GM15510 (cell line): ENCODE results near the gene ITCH.

Experiments
- POLR2A ChIP-seq: IDR thresholded peaks from 3 replicates; pipeline ENCODE4 v1.6.1; 2011; ENCODE audit warnings: borderline replicate concordance; ENCODE audit not compliant: insufficient read length; ENCODE audit errors: extremely low read depth

Gene ITCH

GRCh38 chr20:34532756-34533155 lies 169.7 kb downstream of the ITCH start:
- TF ChIP-seq POLR2A: no peak

- no peak for TF ChIP-seq POLR2A
Observed at GRCh38 chr20:34534391-34535165, 171.5 kb downstream of the ITCH start.

GRCh38 chr20:34535301-34535840 lies 172.3 kb downstream of the ITCH start:
- no peak for TF ChIP-seq POLR2A

GRCh38 chr20:34535857-34536256 lies 172.8 kb downstream of the ITCH start:
- no peak for TF ChIP-seq POLR2A

GRCh38 chr20:34536798-34537394 lies 173.8 kb downstream of the ITCH start:
- no peak for TF ChIP-seq POLR2A

GRCh38 chr20:34537651-34538050 lies 174.6 kb downstream of the ITCH start:
- no peak for TF ChIP-seq POLR2A

GRCh38 chr20:34538671-34539123 lies 175.6 kb downstream of the ITCH start:
- TF ChIP-seq POLR2A: no peak

GRCh38 chr20:34539756-34540155 lies 176.7 kb downstream of the ITCH start:
- no peak for TF ChIP-seq POLR2A

- no peak for TF ChIP-seq POLR2A
Observed at GRCh38 chr20:34540596-34541263, 177.7 kb downstream of the ITCH start.

GRCh38 chr20:34541264-34541901 lies 178.3 kb downstream of the ITCH start:
- no peak for TF ChIP-seq POLR2A

GRCh38 chr20:34541917-34542316 lies 178.8 kb downstream of the ITCH start:
- TF ChIP-seq POLR2A: no peak

GRCh38 chr20:34542439-34542838 lies 179.4 kb downstream of the ITCH start:
- TF ChIP-seq POLR2A: no peak

- no peak for TF ChIP-seq POLR2A
Observed at GRCh38 chr20:34543463-34544056, 180.5 kb downstream of the ITCH start.

GRCh38 chr20:34544109-34544796 lies 181.2 kb downstream of the ITCH start:
- TF ChIP-seq POLR2A: no peak
